ENCODE measurements around the gene ARHGEF1.

- no peak for TF ChIP-seq CTCF (conservative IDR thresholded peaks at IDR 0.05 in 1 of 2, IDR thresholded peaks at IDR 0.05 in 1 of 2; ENCODE audit: low read depth in 1 of 2, low read length in 2 of 2)
- no peak for TF ChIP-seq EZH2 (IDR thresholded peaks at IDR 0.05; ENCODE audit: low read length, missing control alignments)
These were observed 10.6 kb upstream of the ARHGEF1 start for GRCh38 chr19:41872384-41872774.
